ENCODE data around the gene PHEX.

DNA sequence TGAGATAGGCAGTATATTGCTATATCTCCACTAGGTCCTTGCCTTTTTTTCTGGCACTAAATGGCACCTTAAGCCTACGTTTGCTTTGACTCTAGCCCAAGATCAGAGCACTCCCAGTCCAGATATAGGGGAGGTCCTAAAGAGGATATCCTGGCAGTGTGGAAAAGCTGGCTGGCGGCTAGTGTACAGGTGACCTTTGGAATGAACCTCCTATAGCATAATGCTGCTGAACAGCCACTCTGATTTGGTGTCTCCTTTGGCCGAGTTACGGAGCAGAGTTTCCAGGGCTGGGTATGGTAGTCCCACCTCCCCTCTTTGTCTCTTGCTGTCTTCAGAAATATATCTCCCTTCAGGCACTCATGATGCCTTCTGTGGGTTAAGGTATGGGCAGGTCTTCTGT, 53.9 kb downstream of the PHEX start:
- TF ChIP-seq USF1 (IDR thresholded peaks at IDR 0.05) = no peak
- TF ChIP-seq, protein P1, sequence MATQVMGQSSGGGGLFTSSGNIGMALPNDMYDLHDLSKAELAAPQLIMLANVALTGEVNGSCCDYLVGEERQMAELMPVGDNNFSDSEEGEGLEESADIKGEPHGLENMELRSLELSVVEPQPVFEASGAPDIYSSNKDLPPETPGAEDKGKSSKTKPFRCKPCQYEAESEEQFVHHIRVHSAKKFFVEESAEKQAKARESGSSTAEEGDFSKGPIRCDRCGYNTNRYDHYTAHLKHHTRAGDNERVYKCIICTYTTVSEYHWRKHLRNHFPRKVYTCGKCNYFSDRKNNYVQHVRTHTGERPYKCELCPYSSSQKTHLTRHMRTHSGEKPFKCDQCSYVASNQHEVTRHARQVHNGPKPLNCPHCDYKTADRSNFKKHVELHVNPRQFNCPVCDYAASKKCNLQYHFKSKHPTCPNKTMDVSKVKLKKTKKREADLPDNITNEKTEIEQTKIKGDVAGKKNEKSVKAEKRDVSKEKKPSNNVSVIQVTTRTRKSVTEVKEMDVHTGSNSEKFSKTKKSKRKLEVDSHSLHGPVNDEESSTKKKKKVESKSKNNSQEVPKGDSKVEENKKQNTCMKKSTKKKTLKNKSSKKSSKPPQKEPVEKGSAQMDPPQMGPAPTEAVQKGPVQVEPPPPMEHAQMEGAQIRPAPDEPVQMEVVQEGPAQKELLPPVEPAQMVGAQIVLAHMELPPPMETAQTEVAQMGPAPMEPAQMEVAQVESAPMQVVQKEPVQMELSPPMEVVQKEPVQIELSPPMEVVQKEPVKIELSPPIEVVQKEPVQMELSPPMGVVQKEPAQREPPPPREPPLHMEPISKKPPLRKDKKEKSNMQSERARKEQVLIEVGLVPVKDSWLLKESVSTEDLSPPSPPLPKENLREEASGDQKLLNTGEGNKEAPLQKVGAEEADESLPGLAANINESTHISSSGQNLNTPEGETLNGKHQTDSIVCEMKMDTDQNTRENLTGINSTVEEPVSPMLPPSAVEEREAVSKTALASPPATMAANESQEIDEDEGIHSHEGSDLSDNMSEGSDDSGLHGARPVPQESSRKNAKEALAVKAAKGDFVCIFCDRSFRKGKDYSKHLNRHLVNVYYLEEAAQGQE (IDR thresholded peaks at IDR 0.05; ENCODE audit: low read depth) = no peak
- TF ChIP-seq MAX (IDR thresholded peaks at IDR 0.05) = no peak
- no peak for TF ChIP-seq CEBPB (IDR thresholded peaks at IDR 0.05)
- TF ChIP-seq YY1 (IDR thresholded peaks at IDR 0.05; ENCODE audit: low read depth) = no peak
- TF ChIP-seq ZBTB7A (IDR thresholded peaks at IDR 0.05; ENCODE audit: low read depth) = no peak
- TF ChIP-seq FOXM1 (IDR thresholded peaks at IDR 0.05; ENCODE audit: borderline replicate concordance, low read depth) = no peak
- no peak for TF ChIP-seq EGR1 (IDR thresholded peaks at IDR 0.05)
- no peak for TF ChIP-seq TCF12 (IDR thresholded peaks at IDR 0.05; ENCODE audit: low read depth)

Measured in Ishikawa (cell line).